ENCODE measurements around the gene TBX3. TPM values are rescaled to one million over a fixed set of nuclear protein-coding genes. Genes with fewer than 3 reads are reported as not detected.

The TBX3 gene
- total RNA-seq, 4 donors from 2014 or later: 11.1 to 13.5 (median 12.3) TPM

- H3K4me1 ChIP-seq: peaks cover 0 to 6% (median 0%) of the 10 kb centered on the region in 4 donors
- no peak overlapping the region for H3K27ac ChIP-seq
- TF ChIP-seq POLR2A (IDR thresholded peaks at IDR 0.05): no peak
- TF ChIP-seq EP300 (IDR thresholded peaks at IDR 0.05): no peak
- TF ChIP-seq CTCF (IDR thresholded peaks at IDR 0.05): no peak
- H3K4me3 ChIP-seq: no peak overlapping the region
- H3K27me3 ChIP-seq: peaks cover 0 to 4% of the 10 kb centered on the region in 2 donors
- DNase-seq (ENCODE audit: low spot score in 2 of 2): no peak
- H3K9me3 ChIP-seq: no peaks in the 10 kb centered on the region
- H3K36me3 ChIP-seq: no peaks in the 10 kb centered on the region
These were observed 24.9 kb downstream of the TBX3 start for GRCh38 chr12:114659084-114659483.

GRCh38 chr12:114658002-114658441 is 26.0 kb downstream of the TBX3 start:
- Histone ChIP-seq H3K4me1 (peaks cover 0 to 6% (median 0%) of the 10 kb centered on the region in 4 donors), H3K4me3 (no peak overlapping the region), H3K27ac (no peak overlapping the region), H3K9me3 (no peaks in the 10 kb centered on the region), H3K36me3 (no peaks in the 10 kb centered on the region), H3K27me3 (no peaks in the 10 kb centered on the region)
- 89 to 100% methylated on average over 1 of the region's 1 CpG for WGBS, 2 donors
- no peak for DNase-seq (ENCODE audit: low spot score in 2 of 2)
- TF ChIP-seq CTCF (IDR thresholded peaks at IDR 0.05): no peak
- no peak for TF ChIP-seq EP300 (IDR thresholded peaks at IDR 0.05)
- TF ChIP-seq POLR2A (IDR thresholded peaks at IDR 0.05): no peak

- H3K27ac ChIP-seq: no peak overlapping the region
- WGBS, 2 donors: 93 to 96% methylated on average over 6 of the region's 6 CpGs
- peaks cover 0 to 3% (median 0%) of the 10 kb centered on the region in 4 donors for H3K4me1 ChIP-seq
- no peak for DNase-seq (ENCODE audit: low spot score in 2 of 2)
- no peaks in the 10 kb centered on the region for H3K36me3 ChIP-seq
- no peak for TF ChIP-seq POLR2A (IDR thresholded peaks at IDR 0.05)
- no peak for TF ChIP-seq CTCF (IDR thresholded peaks at IDR 0.05)
- TF ChIP-seq EP300 (IDR thresholded peaks at IDR 0.05): no peak
- H3K27me3 ChIP-seq: no peaks in the 10 kb centered on the region
- H3K4me3 ChIP-seq: no peak overlapping the region
- H3K9me3 ChIP-seq: no peaks in the 10 kb centered on the region
These were observed 26.4 kb downstream of the TBX3 start for GRCh38 chr12:114657597-114657920.

GRCh38 chr12:114656906-114657596 is 26.9 kb downstream of the TBX3 start:
- TF ChIP-seq EP300 (IDR thresholded peaks at IDR 0.05) (no peak), POLR2A (IDR thresholded peaks at IDR 0.05) (no peak), CTCF (IDR thresholded peaks at IDR 0.05) (no peak)
- H3K4me1 ChIP-seq: no peaks in the 10 kb centered on the region
- H3K9me3 ChIP-seq: no peaks in the 10 kb centered on the region
- no peak for DNase-seq (ENCODE audit: low spot score in 2 of 2)
- no peaks in the 10 kb centered on the region for H3K27me3 ChIP-seq
- H3K27ac ChIP-seq: no peak overlapping the region
- H3K36me3 ChIP-seq: no peaks in the 10 kb centered on the region
- 77 to 84% methylated on average over 8 of the region's 8 CpGs for whole genome bisulfite sequencing, 2 donors
- no peak overlapping the region for H3K4me3 ChIP-seq

GRCh38 chr12:114655934-114656749 is 27.8 kb downstream of the TBX3 start:
- no peaks in the 10 kb centered on the region for H3K9me3 ChIP-seq
- TF ChIP-seq EP300 (IDR thresholded peaks at IDR 0.05): no peak
- TF ChIP-seq POLR2A (IDR thresholded peaks at IDR 0.05): no peak
- no peak for TF ChIP-seq CTCF (IDR thresholded peaks at IDR 0.05)
- no peak for DNase-seq (ENCODE audit: low spot score in 2 of 2)
- peaks cover 0 to 6% of the 10 kb centered on the region in 2 donors for H3K27me3 ChIP-seq
- no peaks in the 10 kb centered on the region for H3K4me1 ChIP-seq
- no peak overlapping the region for H3K27ac ChIP-seq
- 64 to 67% methylated on average over 12 of the region's 12 CpGs for WGBS, 2 donors
- no peaks in the 10 kb centered on the region for H3K36me3 ChIP-seq
- no peak overlapping the region for H3K4me3 ChIP-seq
